K562 (cell line): ENCODE measurements around the gene ARID3B. TPM values are rescaled to one million over a fixed set of nuclear protein-coding genes. Genes with fewer than 3 reads are reported as not detected.

Source experiments
- ATAC-seq: fragments of 200-7000 bp; cut with Tn5 transposase; 3 replicates; pipeline ENCODE4 v1.9.1; 2020; ENCODE audit warnings: moderate library complexity
- BruUV-seq: library from RNA; stranded (reverse); fragments of 400-500 nt; replicated peaks from 2 replicates; lab custom pipeline; 2021; lab: Mats Ljungman, UMichigan
- CTCF ChIA-PET: fragments of 300-600 bp; formaldehyde crosslinking; extraction: SDS; loops from one replicate; lab custom pipeline; 2021; ENCODE audit warnings: low intra/inter-chr PET ratio; lab: Yijun Ruan, JAX
- POLR2A ChIA-PET: fragments of 300-600, 350-650 bp; sonication (Branson Sonifier 250); formaldehyde crosslinking; extraction: SDS; loops from one replicate; lab custom pipeline; 2021; ENCODE audit warnings: antibody characterized with exemption, inconsistent platforms; lab: Yijun Ruan, JAX
- DNase-seq, 4 experiments: peaks; one replicate each; pipeline versions ENCODE4 v3.0.0 to v3.0.0-alpha.2; 2011 to 2018; ENCODE audit warnings: low spot score in 3 of 4, mixed read lengths in 3 of 4; ENCODE audit errors: extremely low read depth in 1 of 4
- FAIRE-seq: peaks from 2 replicates; lab custom pipeline; 2011; peaks lifted over from hg19 to GRCh38; lab: Jason Lieb, UNC
- H2AFZ ChIP-seq: 2 replicates; pipeline ENCODE4 v1.6.0; 2011; ENCODE audit warnings: low read depth, low read length, control low read depth, inconsistent platforms
- H3K27ac ChIP-seq: fragments of 200-600 bp; 3 replicates; pipeline ENCODE4 v1.8.0; 2011; ENCODE audit warnings: low read depth, mild to moderate bottlenecking, control low read depth, inconsistent platforms, low read length, moderate library complexity, mixed read lengths; ENCODE audit errors: extremely low read depth
- H3K27me3 ChIP-seq, 2 experiments: fragments of 300-600 bp in 1 of 2; 2 replicates in 1 of 2; 3 replicates in 1 of 2; pipeline versions ENCODE4 v1.6.0 to v1.8.0; 2011; ENCODE audit warnings: inconsistent platforms in 2 of 2, low read length in 2 of 2, mild to moderate bottlenecking in 1 of 2, mixed read lengths in 1 of 2, moderate library complexity in 1 of 2; ENCODE audit not compliant: control insufficient read depth in 2 of 2, insufficient read depth in 2 of 2
- H3K36me3 ChIP-seq: fragments of 300-600 bp; 3 replicates; pipeline ENCODE4 v1.8.0; 2011; ENCODE audit warnings: mild to moderate bottlenecking, low read length, inconsistent platforms; ENCODE audit not compliant: control insufficient read depth, insufficient read depth
- H3K4me1 ChIP-seq, 2 experiments: fragments of 200-600 bp in 1 of 2; replicated peaks in 1 of 2; 2 replicates in 1 of 2; 3 replicates in 1 of 2; pipeline versions ENCODE4 v1.5.1 to v1.8.0; 2011; ENCODE audit warnings: inconsistent platforms in 2 of 2, low read length in 2 of 2, mild to moderate bottlenecking in 1 of 2, mixed read lengths in 1 of 2, moderate library complexity in 1 of 2; ENCODE audit not compliant: control insufficient read depth in 2 of 2, insufficient read depth in 2 of 2
- H3K4me2 ChIP-seq: 2 replicates; pipeline ENCODE4 v1.6.1; 2011; ENCODE audit warnings: low read length, control low read depth, inconsistent platforms, mixed read lengths; ENCODE audit not compliant: insufficient read depth
- H3K4me3 ChIP-seq: fragments of 200-600 bp; sonication (generic), shearing (Covaris generic); 2 replicates; pipeline ENCODE4 v1.5.1; 2016; ENCODE audit warnings: control low read depth, inconsistent platforms
- H3K79me2 ChIP-seq: fragments of 200-600 bp; 3 replicates; pipeline ENCODE4 v1.8.0; 2011; ENCODE audit warnings: low read length, inconsistent platforms; ENCODE audit not compliant: control insufficient read depth, insufficient read depth
- H3K9ac ChIP-seq, 2 experiments: 2 replicates each; pipeline versions ENCODE4 v1.6.0 to v1.6.1; 2011; ENCODE audit warnings: low read depth in 2 of 2, low read length in 2 of 2, control low read depth in 1 of 2, inconsistent platforms in 1 of 2, mild to moderate bottlenecking in 1 of 2, mixed read lengths in 1 of 2; ENCODE audit not compliant: insufficient read depth in 1 of 2
- H3K9me1 ChIP-seq: one replicate; pipeline ENCODE4 v1.6.0; 2011; ENCODE audit warnings: inconsistent platforms, mild to moderate bottlenecking, low read length, moderate library complexity; ENCODE audit not compliant: control insufficient read depth, insufficient read depth
- H3K9me3 ChIP-seq: replicated peaks from 2 replicates; pipeline ENCODE4 v1.5.1; 2011; ENCODE audit warnings: low read depth, low read length, inconsistent platforms; ENCODE audit not compliant: control insufficient read depth, insufficient read depth
- H4K20me1 ChIP-seq: replicated peaks from 2 replicates; pipeline ENCODE4 v1.6.1; 2011; ENCODE audit warnings: low read length, inconsistent platforms, mixed read lengths; ENCODE audit not compliant: control insufficient read depth, insufficient read depth
- ARID3B ChIP-seq: fragments of 250-450 bp; sonication (Bioruptor Pico); IDR thresholded peaks from 2 replicates; pipeline ENCODE4 v1.4.0; 2020; ENCODE audit warnings: borderline replicate concordance
- CBX1 ChIP-seq: sonication (generic); IDR thresholded peaks from 2 replicates; pipeline ENCODE4 v1.6.1; 2016; ENCODE audit warnings: antibody characterized with exemption, low read depth, mild to moderate bottlenecking
- CEBPB ChIP-seq: fragments of 450-650 bp; IDR thresholded peaks from 2 replicates; pipeline ENCODE4 v1.6.1; 2016; ENCODE audit warnings: missing genetic modification characterization, missing compliant biosample characterization
- CHD4 ChIP-seq: fragments of 200-600 bp; sonication (generic); IDR thresholded peaks from 3 replicates; pipeline ENCODE4 v1.6.1; 2012; ENCODE audit warnings: low read depth, mild to moderate bottlenecking, mixed read lengths, low read length, inconsistent platforms; ENCODE audit not compliant: insufficient read depth, insufficient replicate concordance, poor library complexity, severe bottlenecking
- CREBBP ChIP-seq: IDR thresholded peaks from one replicate; pipeline ENCODE4 v1.6.1; 2012; ENCODE audit warnings: low read depth, mild to moderate bottlenecking, control low read depth, inconsistent platforms, low read length
- HINFP ChIP-seq: fragments of 450-650 bp; conservative IDR thresholded peaks from 2 replicates; pipeline ENCODE4 v1.6.1; 2016; ENCODE audit warnings: missing genetic modification characterization, low read depth, mild to moderate bottlenecking, control low read depth, missing compliant biosample characterization
- HSF4 ChIP-seq: fragments of 250-450 bp; sonication (Bioruptor Pico); IDR thresholded peaks from 2 replicates; pipeline ENCODE4 v2.1.2; 2022; ENCODE audit warnings: mild to moderate bottlenecking, moderate library complexity, borderline replicate concordance
- KLF1 ChIP-seq: fragments of 450-650 bp; IDR thresholded peaks from 2 replicates; pipeline ENCODE4 v1.6.1; 2016; ENCODE audit warnings: missing genetic modification characterization, missing compliant biosample characterization
- POLR2G ChIP-seq: fragments of 200-400 bp; formaldehyde crosslinking; IDR thresholded peaks from 2 replicates; pipeline ENCODE4 v1.6.1; 2017; ENCODE audit warnings: low read depth, mild to moderate bottlenecking, antibody characterized with exemption, low read length, moderate library complexity
- SAFB ChIP-seq: fragments of 200-400 bp; formaldehyde crosslinking; IDR thresholded peaks from 2 replicates; pipeline ENCODE4 v1.6.1; 2017; ENCODE audit warnings: low read depth, low read length, borderline replicate concordance
- XRCC5 ChIP-seq: fragments of 200-400 bp; formaldehyde crosslinking; IDR thresholded peaks from 2 replicates; pipeline ENCODE4 v1.6.1; 2017; ENCODE audit warnings: low read depth, mild to moderate bottlenecking, low read length
- ZFP36 ChIP-seq: fragments of 150-350 bp; IDR thresholded peaks from 2 replicates; pipeline ENCODE4 v1.6.1; 2018; ENCODE audit warnings: low read length, low read depth; ENCODE audit not compliant: partially characterized antibody
- ZHX1 ChIP-seq: fragments of 150-350 bp; conservative IDR thresholded peaks from 2 replicates; pipeline ENCODE4 v1.6.1; 2014; ENCODE audit warnings: low read length
- ZNF282 ChIP-seq: sonication (generic); formaldehyde crosslinking; IDR thresholded peaks from 2 replicates; pipeline ENCODE4 v1.8.1; 2023; ENCODE audit warnings: missing genetic modification reagents
- ZNF699 ChIP-seq: fragments of 250-450 bp; sonication (Bioruptor Pico); IDR thresholded peaks from 2 replicates; pipeline ENCODE4 v1.8.0; 2021; ENCODE audit warnings: mild to moderate bottlenecking, moderate library complexity; ENCODE audit not compliant: insufficient replicate concordance
- WGBS: fragments of 100-300 bp; shearing (Covaris generic); methylation state at CpG from one replicate; pipeline ENCODE4 v1.1.6; 2016; ENCODE audit warnings: low coverage, mixed read lengths; ENCODE audit not compliant: insufficient coverage; ENCODE audit errors: missing lambda C conversion rate; 5-methylcytosine and 5-hydroxymethylcytosine counted together
- in situ Hi-C: fragments of 300-500 bp; cut with MboI; formaldehyde crosslinking; loops from 4 replicates; pipeline ENCODE4 v1.15.0; 2018; ENCODE audit warnings: inconsistent platforms, mixed read lengths
- intact Hi-C: fragments of 100-400 bp; cut with micrococcal nuclease; formaldehyde crosslinking; loops from 2 replicates; pipeline ENCODE4 v1.14.2; 2022
- polyA plus RNA-seq, 8 experiments: library from polyadenylated mRNA; depleted of rRNA in 4 of 8; stranded (reverse) in 5 of 8; unstranded in 3 of 8; fragments of >200 nt; fragmentation: Nextera tagmentation in 2 of 8; fragmentation: Illumina TruSeq in 1 of 8; extraction: Ambion mirVana in 2 of 8; extraction: Trizol in 1 of 8; gene quantifications; 2 replicates each; pipeline versions ENCODE4 v1.2.1 to v1.2.3, GENCODE V29; 2011 to 2014; ENCODE audit warnings: inconsistent platforms in 1 of 8, missing spikeins in 1 of 8
- total RNA-seq, 7 experiments: library from RNA; depleted of rRNA in 6 of 7; stranded (reverse); fragments of >200 nt in 6 of 7; fragmentation: Illumina TruSeq in 2 of 7; extraction: Trizol in 2 of 7; gene quantifications; 2 replicates each; pipeline versions ENCODE4 v1.2.1 to v1.2.3, GENCODE V29; 2011 to 2021; ENCODE audit warnings: low replicate concordance in 1 of 7

The ARID3B gene
- total and polyA plus RNA-seq, 9 of the 15 experiments (the other 6 are each of a cell fraction or from before 2014, with no cell fraction given): 0.32 to 15.1 (median 7.1) TPM

- 57% methylated on average over 1 of the region's 1 CpG for WGBS
- ChIA-PET CTCF (interaction anchor here (0.5 to 4.7 kb wide), 2 partner anchors 132 to 138 kb away, joined by 3 to 51 read pairs; no protein-coding TSS in a partner anchor), POLR2A (interaction anchor here (0.7 to 1.6 kb wide), 8 partner anchors 8 to 133 kb away, joined by 3 to 5 read pairs (median 3); partner anchors contain the start of genes CLK3 and EDC3)
- Histone ChIP-seq H2AFZ (no peak overlapping the region), H3K36me3 (peaks cover 76% of the 10 kb centered on the region), H4K20me1 (peaks cover 19% of the 10 kb centered on the region), H3K27me3 (no peaks in the 10 kb centered on the region), H3K9me3 (no peaks in the 10 kb centered on the region), H3K9ac (no peak overlapping the region), H3K4me1 (peaks cover 0 to 2% of the 10 kb centered on the region in 2 experiments; a peak in 3 of 5 replicates), H3K79me2 (peaks cover 2% of the 10 kb centered on the region; the same call in 1 of the 3 replicates), H3K4me2 (no peak overlapping the region), H3K27ac (no peak overlapping the region), H3K4me3 (no peak overlapping the region), H3K9me1 (peaks cover 8% of the 10 kb centered on the region)
- TF ChIP-seq POLR2G (no peak), CREBBP (no peak), KLF1 (tag) (no peak), CHD4 (no peak), XRCC5 (no peak), CBX1 (no peak), CEBPB (tag) (no peak), ZNF699 (CRISPR knock-in tag) (no peak), HSF4 (no peak), ARID3B (CRISPR knock-in tag) (no peak), ZNF282 (CRISPR knock-in tag) (no peak), HINFP (tag) (no peak), SAFB (no peak), ZFP36 (no peak), ZHX1 (no peak)
- no peak for FAIRE-seq
- ATAC-seq: no peak
- no peak for DNase-seq
- no TSS peak for BruUV-seq
- in situ Hi-C loops: loop anchor here (5.0 kb wide), 2 partner anchors 130 to 315 kb away; no protein-coding TSS in a partner anchor
- intact Hi-C loops: loop anchor here (5.0 kb wide), 2 partner anchors 315 to 350 kb away; no protein-coding TSS in a partner anchor
Measured at GRCh38 chr15:74636984-74637383, 96.0 kb downstream of the ARID3B start.
